GM18951 (cell line): ENCODE data around the gene MIDN.
A peak's percentile ranks its signal among the peaks of the same experiment; 100 is the strongest.

ENCODE experiments used
- POLR2A ChIP-seq: IDR thresholded peaks from 4 replicates; pipeline ENCODE4 v1.6.1; 2011; ENCODE audit warnings: mild to moderate bottlenecking; ENCODE audit not compliant: insufficient read length, insufficient read depth; ENCODE audit errors: extremely low read depth
- in situ Hi-C: fragments of 300-500 bp; cut with MboI; formaldehyde crosslinking; loops from one replicate; pipeline ENCODE4 v1.12.0; 2022; ENCODE audit warnings: low sequenced_read_pairs, mixed read lengths, inconsistent platforms; ENCODE audit not compliant: unreplicated experiment

The MIDN gene

DNA sequence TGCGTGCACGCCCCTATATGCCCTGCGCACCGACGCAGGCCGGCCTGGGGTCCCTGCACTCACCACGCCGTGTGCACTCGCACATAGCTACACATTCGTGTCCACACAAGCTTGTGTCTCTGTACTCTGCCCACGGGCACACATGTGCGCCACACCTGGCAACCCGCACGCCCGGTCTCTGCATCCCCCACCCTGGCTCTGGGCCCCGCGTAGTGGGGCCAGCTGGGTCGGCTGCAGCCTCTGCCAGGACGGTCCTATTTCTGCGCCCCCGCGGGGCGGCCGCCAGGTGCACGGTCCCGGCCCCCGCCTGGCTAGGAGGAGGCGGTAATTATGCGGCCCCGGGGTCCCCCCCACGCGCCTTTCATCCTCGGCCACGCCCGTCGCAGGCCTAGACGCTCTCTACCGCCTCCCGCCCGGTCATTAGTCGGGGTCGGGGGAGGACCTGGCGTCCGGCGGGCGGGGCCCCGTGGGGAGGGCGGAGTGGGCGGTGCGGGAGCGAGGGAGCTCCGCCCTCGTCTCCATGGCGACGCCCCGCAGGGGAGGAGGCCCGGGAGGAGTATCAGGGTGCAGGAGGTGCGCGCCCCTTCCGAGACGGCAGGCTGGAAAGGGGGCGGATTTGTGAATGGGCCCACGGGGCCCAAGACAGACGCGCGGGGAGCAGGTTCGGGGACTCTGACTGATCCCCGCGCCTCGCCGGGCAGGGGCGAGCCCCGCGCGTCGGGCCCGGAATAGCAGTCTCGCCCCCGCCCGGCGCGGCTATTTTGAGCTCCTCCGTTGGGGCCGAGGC lies 17.9 kb downstream of the MIDN start:
- peak; percentile 32 for TF ChIP-seq POLR2A
- in situ Hi-C loops: no loop called here

DNA sequence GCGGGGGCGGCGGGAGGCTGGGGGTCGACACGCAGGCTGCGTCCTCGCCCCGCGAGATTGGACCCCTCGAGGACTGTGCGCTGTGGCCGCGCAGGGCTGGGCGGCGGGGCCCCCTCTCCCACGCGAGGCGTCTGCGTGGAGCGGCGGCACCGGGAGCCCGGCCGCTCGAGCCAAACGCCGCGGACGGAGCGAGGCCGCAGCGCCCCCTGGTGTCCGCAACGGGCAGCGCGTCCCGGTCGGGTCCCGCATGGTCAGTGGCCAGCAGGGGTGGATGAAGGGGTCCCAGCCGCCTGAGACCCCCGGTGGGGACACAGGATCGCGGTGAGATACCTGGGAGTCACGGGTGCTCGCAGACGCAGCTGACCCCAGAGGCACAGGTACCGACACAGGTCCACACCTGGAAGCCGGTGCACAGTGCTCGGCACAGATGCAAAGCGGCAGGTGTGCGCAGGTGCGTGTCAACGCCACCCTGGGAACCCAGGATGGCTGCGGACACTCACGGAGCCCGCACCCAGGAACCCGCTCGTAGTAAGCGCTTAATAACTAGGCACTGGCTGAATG lies 18.6 kb downstream of the MIDN start:
- in situ Hi-C loops: no loop called here
- no peak for TF ChIP-seq POLR2A

DNA sequence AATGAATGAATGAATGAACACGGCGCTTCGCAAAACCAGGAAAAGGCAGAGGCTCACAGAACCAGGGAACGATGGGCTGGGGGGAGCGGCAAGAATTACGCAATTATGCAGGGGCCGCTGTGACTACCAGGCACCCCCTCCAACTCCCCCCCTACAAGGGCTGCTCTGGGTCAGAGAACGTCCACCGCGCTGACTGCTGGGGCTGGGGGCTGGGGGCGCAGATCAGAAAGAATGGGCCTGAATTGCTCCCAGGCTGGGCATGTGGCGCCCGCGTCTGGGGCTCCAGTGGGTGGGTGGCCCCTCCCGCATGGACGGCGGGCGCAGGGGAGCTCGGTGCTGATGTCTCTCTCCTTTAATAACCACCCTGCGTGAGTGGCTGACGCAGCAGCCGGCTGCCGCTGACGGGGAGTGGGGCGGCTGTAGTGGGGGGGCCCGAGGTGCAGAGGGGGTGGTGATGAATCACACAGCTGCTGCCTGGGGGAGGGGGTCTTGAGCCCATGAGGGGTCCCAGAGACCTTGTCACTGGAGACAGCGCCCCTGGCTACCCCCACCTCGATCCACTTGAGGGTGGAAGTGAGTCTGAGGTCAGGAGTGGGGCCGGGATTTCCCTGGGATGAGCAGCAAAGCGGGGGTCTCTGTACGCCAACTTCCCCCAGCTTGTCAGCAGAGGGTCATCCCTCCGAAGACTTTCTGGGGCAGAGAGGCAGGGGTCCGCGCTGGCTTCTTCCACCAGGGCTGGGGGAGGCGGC lies 19.3 kb downstream of the MIDN start:
- no peak for TF ChIP-seq POLR2A
- in situ Hi-C loops: no loop called here

DNA sequence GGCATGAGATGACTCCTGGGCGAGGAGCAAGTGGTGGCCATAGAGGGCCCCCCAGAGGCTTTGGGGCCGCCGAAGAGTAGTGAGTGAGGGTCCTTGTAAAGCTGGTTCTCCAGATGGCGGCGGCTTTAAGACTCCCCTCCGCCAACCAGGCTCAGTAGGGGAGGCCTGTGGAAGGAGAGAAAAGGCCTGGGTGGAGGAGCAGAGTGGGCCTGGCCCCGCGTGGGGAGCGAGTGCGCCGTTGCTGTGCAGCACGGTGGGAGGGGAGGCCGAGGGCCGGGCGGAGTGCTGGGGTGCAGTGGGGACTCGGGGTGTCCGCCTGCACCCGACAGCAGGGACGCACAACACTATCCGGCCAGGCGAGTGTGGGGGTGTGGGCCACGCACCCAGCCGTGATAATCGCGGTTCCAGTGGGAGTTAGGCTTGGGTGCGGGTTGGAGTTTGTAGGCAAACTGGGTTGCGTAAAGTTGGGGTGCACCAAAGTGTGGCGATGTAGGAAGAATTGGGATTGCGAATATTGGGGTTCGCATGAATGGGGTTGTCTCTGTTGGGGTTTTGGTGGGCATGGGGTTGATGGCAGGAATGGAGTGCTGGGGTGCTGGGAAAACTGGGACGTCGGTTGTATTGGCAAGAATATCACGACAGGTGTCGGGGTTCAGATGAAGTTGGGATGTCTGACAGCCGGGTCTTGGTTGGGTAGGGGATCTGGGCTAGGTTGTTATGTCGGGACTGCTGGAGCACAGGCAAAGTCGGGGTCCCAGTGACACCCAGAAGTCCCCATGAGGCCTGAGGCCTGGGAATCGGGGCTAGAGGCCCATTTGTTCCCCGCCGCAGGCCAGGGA lies 20.1 kb downstream of the MIDN start:
- in situ Hi-C loops: no loop called here

DNA sequence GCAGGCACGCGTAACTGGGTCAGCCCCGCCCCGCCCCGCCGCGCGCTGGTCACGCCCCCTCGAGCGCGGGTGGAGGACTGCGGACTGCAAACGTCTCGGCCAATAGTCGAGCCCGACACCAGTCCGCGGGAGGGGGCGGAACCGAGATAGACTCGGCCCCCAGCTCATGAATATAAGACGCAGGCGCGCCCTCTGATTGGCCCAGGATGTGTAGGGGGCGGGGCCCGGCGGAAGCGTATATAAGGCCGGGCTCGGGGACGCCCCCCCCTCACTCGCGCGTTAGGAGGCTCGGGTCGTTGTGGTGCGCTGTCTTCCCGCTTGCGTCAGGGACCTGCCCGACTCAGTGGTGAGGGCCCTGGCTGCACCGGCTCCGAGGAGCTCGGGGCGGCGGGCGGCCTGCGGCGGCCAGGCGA lies 20.7 kb downstream of the MIDN start, which contains the start of gene CIRBP:
CIRBP (plus strand) TSS at position 268 of the 413 bp plus-strand sequence. CDS start 1,602 bp downstream, outside the sequence.
- TF ChIP-seq POLR2A: peak; percentile 100
- in situ Hi-C loops: no loop called here

More for the DNA sequence above, 20.1 kb downstream of the MIDN start:
- no peak for TF ChIP-seq POLR2A

DNA sequence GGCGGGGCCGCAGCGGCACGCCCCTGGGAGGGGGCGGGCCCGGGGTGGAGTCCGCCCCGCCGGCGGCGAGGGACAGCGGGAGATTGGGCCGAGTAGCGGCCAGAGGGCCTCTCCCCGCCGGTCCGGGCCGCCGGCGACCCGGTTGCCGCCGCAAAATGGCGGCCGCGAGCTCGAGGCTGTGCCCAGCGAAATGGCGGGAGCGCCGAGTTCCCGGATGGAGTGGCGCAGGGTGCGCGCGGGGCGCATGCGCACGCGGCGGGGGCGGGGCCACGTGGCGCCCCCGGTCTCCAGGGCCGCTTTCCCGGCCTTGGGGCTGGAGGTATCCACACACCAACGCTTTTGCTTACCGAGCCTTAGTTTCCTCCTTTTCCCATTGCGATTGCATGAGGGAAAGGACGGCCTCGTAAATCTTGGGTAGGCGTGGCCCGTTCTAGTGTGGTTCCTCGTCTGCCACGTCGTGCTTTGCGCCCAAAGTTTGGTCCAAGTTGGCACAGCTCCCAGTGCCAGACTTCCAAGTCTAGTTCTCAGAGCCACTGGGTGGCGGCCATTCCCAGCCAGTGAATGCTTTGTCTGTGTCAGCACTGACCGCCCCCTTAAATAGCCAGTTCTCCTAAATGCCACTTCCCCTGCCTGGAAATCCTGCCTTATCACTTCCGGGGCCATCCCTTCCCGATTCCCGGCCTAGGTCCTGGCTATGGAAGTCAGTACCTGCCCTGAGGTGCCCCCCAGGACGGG lies 21.3 kb downstream of the MIDN start:
- in situ Hi-C loops: no loop called here

DNA sequence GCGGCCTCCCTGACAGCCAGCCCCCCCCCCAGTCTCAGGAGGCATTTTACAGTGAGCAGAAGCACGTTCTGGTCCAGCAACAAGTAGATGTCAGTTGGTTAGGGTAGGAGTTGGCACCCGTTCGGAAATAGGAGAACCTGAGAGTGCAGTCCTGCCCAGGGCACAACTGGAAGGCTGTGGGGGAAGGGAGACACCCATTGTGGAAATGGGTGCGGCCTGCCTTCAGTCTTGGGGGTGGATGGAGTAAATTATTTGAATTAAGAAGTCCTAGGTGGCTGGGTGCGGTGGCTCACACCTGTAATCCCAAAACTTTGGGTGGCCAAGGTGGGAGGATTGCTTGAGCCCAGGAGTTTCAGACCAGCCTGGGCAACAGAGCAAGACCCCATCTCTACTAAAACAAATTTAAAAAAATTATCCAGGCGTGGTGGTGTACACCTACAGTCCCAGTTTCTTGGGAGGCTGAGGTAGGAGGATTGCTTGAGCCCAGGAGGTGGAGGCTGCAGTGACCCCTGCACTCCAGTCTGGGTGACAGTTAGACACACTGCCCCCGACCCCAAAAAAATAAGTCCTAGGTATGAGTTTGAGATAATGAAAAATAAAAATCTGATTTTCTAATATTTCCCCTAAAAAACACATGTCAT lies 21.9 kb downstream of the MIDN start:
- in situ Hi-C loops: no loop called here
- no peak for TF ChIP-seq POLR2A

More for the DNA sequence above, 21.3 kb downstream of the MIDN start:
- peak; percentile 63 for TF ChIP-seq POLR2A

DNA sequence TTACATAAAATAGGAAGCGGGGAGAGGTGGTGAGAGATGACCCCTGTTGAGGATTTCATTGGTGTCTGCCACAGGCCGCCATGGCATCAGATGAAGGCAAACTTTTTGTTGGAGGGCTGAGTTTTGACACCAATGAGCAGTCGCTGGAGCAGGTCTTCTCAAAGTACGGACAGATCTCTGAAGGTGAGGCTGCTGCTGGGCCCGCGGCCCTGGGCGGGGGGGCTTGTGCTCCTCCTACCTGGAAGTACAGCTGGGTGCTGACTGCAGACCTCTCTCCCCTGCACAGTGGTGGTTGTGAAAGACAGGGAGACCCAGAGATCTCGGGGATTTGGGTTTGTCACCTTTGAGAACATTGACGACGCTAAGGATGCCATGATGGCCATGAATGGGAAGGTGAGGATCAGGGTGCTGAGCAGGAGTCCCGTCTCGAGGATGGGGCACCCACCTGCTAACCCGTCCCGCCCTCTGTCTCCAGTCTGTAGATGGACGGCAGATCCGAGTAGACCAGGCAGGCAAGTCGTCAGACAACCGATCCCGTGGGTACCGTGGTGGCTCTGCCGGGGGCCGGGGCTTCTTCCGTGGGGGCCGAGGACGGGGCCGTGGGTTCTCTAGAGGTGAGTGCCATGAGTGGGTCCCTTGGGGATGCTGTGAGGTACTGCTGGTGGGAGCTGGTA lies 22.6 kb downstream of the MIDN start:
- in situ Hi-C loops: no loop called here
- peak; percentile 38 for TF ChIP-seq POLR2A

DNA sequence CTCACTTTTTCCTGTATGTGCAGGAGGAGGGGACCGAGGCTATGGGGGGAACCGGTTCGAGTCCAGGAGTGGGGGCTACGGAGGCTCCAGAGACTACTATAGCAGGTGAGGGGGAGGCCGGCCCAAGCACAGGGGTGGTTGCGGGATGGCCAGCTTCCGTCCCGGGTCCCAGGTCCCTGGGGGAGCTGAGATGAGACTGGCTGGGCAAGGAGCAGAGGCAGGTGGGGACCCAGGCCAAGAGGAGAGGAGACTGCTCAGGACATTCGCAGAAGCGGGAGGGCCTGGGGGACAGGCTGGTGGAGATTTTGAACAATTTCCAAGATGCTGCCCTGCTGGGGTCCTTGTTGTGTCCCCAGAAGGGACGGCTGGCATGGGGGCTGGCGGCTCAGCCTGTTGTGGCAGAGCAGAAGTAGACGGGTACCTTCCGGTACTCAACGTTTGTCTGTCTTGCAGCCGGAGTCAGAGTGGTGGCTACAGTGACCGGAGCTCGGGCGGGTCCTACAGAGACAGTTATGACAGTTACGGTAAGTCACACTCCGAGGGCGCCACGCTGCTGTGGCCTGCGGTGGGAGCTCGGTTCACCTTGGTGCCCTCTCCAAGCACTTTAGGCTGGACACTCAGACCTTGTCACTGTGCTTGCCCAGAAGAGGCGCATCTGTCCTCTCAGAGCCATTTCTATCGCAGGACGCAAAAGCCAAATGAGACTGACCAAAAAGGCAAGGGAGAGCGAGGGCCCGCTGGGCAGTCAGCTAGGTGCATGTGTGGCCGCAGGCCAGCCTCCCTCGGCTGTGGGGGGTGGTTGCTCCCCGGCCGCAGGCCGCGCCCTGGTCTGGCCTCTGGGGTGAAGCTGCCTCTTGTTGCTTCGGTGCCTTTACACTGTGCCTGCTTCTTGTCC lies 23.4 kb downstream of the MIDN start:
- in situ Hi-C loops: no loop called here
- no peak for TF ChIP-seq POLR2A

DNA sequence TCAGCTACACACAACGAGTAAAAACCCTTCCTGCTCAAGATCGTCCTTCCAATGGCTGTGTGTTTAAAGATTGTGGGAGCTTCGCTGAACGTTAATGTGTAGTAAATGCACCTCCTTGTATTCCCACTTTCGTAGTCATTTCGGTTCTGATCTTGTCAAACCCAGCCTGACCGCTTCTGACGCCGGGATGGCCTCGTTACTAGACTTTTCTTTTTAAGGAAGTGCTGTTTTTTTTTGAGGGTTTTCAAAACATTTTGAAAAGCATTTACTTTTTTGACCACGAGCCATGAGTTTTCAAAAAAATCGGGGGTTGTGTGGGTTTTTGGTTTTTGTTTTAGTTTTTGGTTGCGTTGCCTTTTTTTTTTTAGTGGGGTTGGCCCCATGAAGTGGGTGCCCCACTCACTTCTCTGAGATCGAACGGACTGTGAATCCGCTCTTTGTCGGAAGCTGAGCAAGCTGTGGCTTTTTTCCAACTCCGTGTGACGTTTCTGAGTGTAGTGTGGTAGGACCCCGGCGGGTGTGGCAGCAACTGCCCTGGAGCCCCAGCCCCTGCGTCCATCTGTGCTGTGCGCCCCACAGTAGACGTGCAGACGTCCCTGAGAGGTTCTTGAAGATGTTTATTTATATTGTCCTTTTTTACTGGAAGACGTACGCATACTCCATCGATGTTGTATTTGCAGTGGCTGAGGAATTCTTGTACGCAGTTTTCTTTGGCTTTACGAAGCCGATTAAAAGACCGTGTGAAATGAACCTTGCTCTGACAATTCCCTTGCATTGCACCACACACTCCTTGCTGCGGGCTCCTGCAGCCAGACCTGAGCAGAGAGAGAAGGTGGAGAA lies 24.3 kb downstream of the MIDN start:
- TF ChIP-seq POLR2A: no peak
- in situ Hi-C loops: no loop called here
